ENCODE measurements around the gene NPPC.

NPPC gene

DNA sequence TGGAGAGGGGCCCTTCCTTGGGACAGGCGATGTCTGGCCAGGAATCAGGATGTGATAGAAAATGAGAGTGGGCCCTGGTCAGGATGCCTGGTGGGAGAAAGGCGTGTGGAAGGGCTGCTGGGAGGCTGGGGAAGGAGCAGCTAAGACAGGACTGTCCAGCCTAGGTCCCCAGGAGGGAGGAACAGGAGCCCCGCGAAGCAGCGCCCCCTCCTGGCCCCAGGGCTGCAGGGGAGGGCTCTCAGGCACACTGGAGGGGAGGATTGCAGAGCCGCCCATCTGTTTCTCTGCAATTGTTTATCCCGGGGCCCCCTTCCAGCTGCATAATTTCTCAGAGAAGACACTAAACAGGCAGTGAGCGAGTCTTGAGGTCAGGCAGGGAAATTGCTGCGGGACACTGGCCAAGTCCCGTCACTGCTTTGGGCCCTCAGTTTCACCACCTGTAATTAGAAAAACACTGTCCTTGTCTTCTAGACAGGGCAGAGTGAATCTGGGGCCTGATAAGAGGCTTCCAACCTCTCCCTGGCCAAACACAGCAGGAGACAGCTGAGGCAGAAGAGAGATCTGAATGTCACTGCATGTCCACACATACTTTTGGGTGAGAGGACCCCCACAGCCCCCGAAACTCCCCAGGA, 3.9 kb upstream of the NPPC start:
- Mint-ChIP-seq H3K4me3 (no peak overlapping the region), H3K36me3 (ENCODE audit: low read depth) (no peaks in the 10 kb centered on the region), H3K9me3 (no peaks in the 10 kb centered on the region), H3K4me1 (peaks cover 45% of the 10 kb centered on the region), H3K27me3 (ENCODE audit: low read depth) (peaks cover 63% of the 10 kb centered on the region), H3K27ac (no peak overlapping the region)
- TF ChIP-seq, protein P1, sequence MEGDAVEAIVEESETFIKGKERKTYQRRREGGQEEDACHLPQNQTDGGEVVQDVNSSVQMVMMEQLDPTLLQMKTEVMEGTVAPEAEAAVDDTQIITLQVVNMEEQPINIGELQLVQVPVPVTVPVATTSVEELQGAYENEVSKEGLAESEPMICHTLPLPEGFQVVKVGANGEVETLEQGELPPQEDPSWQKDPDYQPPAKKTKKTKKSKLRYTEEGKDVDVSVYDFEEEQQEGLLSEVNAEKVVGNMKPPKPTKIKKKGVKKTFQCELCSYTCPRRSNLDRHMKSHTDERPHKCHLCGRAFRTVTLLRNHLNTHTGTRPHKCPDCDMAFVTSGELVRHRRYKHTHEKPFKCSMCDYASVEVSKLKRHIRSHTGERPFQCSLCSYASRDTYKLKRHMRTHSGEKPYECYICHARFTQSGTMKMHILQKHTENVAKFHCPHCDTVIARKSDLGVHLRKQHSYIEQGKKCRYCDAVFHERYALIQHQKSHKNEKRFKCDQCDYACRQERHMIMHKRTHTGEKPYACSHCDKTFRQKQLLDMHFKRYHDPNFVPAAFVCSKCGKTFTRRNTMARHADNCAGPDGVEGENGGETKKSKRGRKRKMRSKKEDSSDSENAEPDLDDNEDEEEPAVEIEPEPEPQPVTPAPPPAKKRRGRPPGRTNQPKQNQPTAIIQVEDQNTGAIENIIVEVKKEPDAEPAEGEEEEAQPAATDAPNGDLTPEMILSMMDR (IDR thresholded peaks at IDR 0.05; ENCODE audit: unreplicated experiment in 3 of 3): peak in 2 of 3 experiments; percentile 27 to 33

DNA sequence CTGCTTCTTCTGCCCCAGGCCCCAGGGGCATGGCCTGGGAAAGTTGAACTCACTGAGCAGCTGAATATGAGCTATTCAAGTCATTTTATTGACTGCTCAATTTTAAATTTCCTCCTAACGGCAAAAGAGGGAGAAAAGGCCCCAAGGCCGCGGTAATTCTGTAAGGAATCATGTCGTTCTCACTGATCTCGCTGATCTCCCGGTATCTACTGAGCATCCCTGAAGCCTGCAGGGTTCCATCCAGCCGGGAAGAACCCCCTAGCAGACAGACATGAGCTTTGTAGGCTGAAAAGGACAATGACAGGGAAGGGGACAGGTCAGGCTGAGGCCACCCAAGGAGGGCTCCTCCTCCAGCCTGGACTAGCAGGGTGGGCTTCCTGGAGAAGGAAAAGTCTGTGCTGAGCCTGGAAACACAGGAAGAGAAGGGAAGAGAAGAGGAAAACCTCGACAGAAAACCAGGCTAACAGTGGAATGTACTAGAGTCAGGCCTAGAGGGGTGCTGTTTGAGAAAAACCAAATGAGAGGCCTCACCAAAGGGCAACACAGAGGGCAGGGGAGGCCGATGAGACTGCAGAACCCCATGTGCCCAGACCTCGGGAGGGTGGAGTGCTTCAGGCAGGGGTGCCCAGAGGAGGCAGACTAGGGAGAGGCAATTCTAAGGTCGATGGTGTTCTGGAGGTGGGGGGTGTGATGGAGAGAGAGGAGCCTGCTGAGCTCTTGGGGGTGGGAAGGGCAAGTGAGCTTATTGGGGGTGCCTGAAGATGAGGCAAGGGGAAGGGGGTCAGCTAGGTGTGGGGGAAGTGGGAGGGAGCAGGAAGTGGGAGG, 2.9 kb upstream of the NPPC start:
- Mint-ChIP-seq H3K4me3 (no peak overlapping the region), H3K27ac (no peak overlapping the region)

DNA sequence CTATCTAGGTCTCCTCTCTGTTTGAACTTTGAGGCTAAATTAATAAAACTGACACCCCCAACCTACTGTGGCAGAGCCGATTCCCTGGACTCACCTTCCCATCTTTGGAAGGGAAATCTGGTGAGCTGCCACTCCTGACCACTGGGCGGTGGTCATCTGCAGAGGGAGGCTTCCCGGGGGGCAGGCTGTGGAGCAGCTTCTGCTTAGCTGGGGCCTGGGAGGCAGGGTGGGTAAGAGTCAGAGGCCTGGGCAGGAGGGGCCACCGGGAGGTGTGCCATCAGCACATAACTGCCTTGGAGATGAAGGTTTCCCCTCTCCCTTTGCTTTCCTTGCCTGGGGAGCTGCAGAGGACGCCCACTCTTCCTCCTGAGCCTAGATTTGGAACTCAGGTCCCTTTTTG, 2.3 kb upstream of the NPPC start:
- peak overlapping the region; percentile 20 to 74 (median 67) for H3K4me3 Mint-ChIP-seq

More for the DNA sequence above, 2.9 kb upstream of the NPPC start:
- TF ChIP-seq, protein P1 (IDR thresholded peaks at IDR 0.05; ENCODE audit: unreplicated experiment in 3 of 3): no peak
- Mint-ChIP-seq H3K4me1 (peaks cover 46% of the 10 kb centered on the region), H3K9me3 (no peaks in the 10 kb centered on the region), H3K27me3 (ENCODE audit: low read depth) (peaks cover 72% of the 10 kb centered on the region), H3K36me3 (ENCODE audit: low read depth) (no peaks in the 10 kb centered on the region)

DNA sequence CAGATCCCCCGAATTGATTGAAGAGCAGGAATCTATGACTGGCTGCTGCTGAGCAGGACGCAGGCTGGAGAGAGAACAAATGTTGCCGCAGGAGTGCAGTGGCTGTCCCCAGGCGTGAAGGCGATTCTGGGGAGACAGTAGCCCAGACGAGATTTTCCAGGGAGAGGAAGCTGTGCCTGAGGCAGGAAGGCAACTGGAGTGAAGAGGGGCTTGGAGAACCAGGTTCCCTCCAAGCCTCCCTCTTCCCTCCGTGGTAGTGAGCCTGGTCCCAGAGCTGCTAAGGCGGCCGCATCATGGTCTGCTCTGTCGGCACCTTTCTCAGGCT, 1.3 kb upstream of the NPPC start:
- no peaks in the 10 kb centered on the region for H3K36me3 Mint-ChIP-seq (ENCODE audit: low read depth)
- H3K9me3 Mint-ChIP-seq: no peaks in the 10 kb centered on the region

More for the DNA sequence above, 2.3 kb upstream of the NPPC start:
- H3K4me1 Mint-ChIP-seq: peaks cover 49% of the 10 kb centered on the region
- no peak overlapping the region for H3K27ac Mint-ChIP-seq
- peaks cover 79% of the 10 kb centered on the region for H3K27me3 Mint-ChIP-seq (ENCODE audit: low read depth)
- TF ChIP-seq, protein P1 (IDR thresholded peaks at IDR 0.05; ENCODE audit: unreplicated experiment in 3 of 3): no peak
- no peaks in the 10 kb centered on the region for H3K36me3 Mint-ChIP-seq (ENCODE audit: low read depth)
- no peaks in the 10 kb centered on the region for H3K9me3 Mint-ChIP-seq

DNA sequence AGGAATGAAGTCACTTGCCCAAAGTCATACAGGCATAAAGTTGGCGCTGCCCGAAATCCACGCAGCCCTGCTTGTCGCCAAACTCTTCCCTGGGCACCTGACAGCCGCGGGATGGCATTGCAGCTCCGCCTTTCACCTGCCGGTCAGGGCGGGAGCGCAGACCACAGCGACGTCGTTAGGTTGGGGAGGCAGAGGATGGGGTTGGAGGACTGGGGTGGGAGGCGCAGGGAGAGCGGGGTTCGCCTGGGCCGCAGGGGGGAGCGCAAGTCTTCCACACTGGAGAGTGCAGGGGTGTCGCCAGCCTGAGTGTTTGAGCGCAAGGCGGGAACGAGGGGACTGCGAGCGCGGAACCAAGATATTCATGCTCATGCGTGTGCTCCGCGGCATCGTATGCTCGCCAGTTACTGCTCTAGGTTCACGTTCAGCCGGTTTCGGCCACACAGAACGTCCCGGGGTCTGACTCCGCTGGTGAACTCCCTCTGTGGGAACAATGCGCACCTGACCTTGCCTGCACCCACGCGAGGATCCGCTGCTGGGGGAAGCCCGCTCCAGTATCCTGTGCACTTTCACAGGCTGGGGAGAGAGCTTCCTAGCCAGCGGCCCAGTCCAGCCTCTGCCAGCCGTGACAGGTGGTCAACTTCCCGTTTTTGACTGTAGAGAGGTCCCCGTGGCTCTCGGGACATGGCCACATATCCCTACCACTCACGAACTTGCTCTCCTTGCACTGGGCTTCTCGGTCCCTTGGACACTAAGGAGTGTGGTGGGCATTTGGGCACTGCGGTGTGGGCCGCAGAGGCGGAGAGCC, 767 bp upstream of the NPPC start:
- Mint-ChIP-seq H3K4me3 (peak overlapping the region; percentile 80), H3K27ac (no peak overlapping the region), H3K27me3 (ENCODE audit: low read depth) (peaks cover 85% of the 10 kb centered on the region), H3K9me3 (no peaks in the 10 kb centered on the region), H3K4me1 (peaks cover 42% of the 10 kb centered on the region), H3K36me3 (ENCODE audit: low read depth) (no peaks in the 10 kb centered on the region)
- TF ChIP-seq, protein P1 (IDR thresholded peaks at IDR 0.05; ENCODE audit: unreplicated experiment in 3 of 3): no peak

More for the DNA sequence above, 1.3 kb upstream of the NPPC start:
- H3K27me3 Mint-ChIP-seq (ENCODE audit: low read depth): peaks cover 80% of the 10 kb centered on the region
- TF ChIP-seq, protein P1 (IDR thresholded peaks at IDR 0.05; ENCODE audit: unreplicated experiment in 3 of 3): no peak
- no peak overlapping the region for H3K27ac Mint-ChIP-seq
- peak overlapping the region; percentile 80 for H3K4me3 Mint-ChIP-seq
- H3K4me1 Mint-ChIP-seq: peaks cover 42% of the 10 kb centered on the region
